Heart left ventricle (tissue), 16 donors: ENCODE measurements around the gene TCFL5. TPM values are rescaled to one million over a fixed set of nuclear protein-coding genes. Genes with fewer than 3 reads are reported as not detected.
A peak's percentile ranks its signal among the peaks of the same experiment; 100 is the strongest.

Source experiments
- ATAC-seq, 4 donors: fragments of 200-7000 bp; cut with Tn5 transposase; one replicate each; pipeline ENCODE4 v1.9.1; 2020 to 2022; ENCODE audit warnings: moderate library complexity in 4 of 4, mild to moderate bottlenecking in 3 of 4, moderate number of reproducible peaks in 1 of 4
- DNase-seq, 5 donors: peaks; one replicate each; pipeline ENCODE4 v3.0.0-alpha.2; 2020
- H3K27ac ChIP-seq, 12 donors: fragments of 200-600 bp; sonication (generic) in 4 of 12; one replicate each; pipeline versions ENCODE4 v1.5.0 to v1.8.0; 2016 to 2022; ENCODE audit warnings: mild to moderate bottlenecking in 2 of 12
- H3K27me3 ChIP-seq, 9 donors: fragments of 200-600 bp; sonication (generic) in 2 of 9; one replicate each; pipeline versions ENCODE4 v1.5.1 to v1.8.0; 2016 to 2022; ENCODE audit warnings: mild to moderate bottlenecking in 3 of 9
- H3K36me3 ChIP-seq, 9 donors: fragments of 200-600 bp; sonication (generic) in 2 of 9; one replicate each; pipeline versions ENCODE4 v1.5.0 to v1.8.0; 2018 to 2022; ENCODE audit warnings: mild to moderate bottlenecking in 2 of 9
- H3K4me1 ChIP-seq, 12 donors: fragments of 200-600 bp; sonication (generic) in 4 of 12; one replicate each; pipeline versions ENCODE4 v1.5.0 to v1.8.0; 2016 to 2022; ENCODE audit warnings: mild to moderate bottlenecking in 3 of 12
- H3K4me3 ChIP-seq, 12 donors: fragments of 200-600 bp; sonication (generic) in 4 of 12; one replicate each; pipeline versions ENCODE4 v1.5.0 to v1.8.0; 2017 to 2022; ENCODE audit warnings: mild to moderate bottlenecking in 9 of 12, moderate library complexity in 4 of 12
- H3K9me3 ChIP-seq, 12 donors: fragments of 200-600 bp; sonication (generic) in 4 of 12; one replicate each; pipeline versions ENCODE4 v1.5.0 to v1.8.0; 2016 to 2022; ENCODE audit warnings: mild to moderate bottlenecking in 1 of 12
- POLR2A ChIP-seq, 2 donors: fragments of 450-650 bp; IDR thresholded peaks; one replicate each; pipeline ENCODE4 v1.6.1; 2017; ENCODE audit warnings: antibody characterized with exemption in 2 of 2, mild to moderate bottlenecking in 2 of 2, moderate library complexity in 2 of 2
- WGBS, 4 donors: extraction: QIAGEN DNeasy Blood & Tissue Kit in 2 of 4; methylation state at CpG; one replicate each; pipeline versions ENCODE4 v1.1.5 to v1.1.7; 2013 to 2018; 5-methylcytosine and 5-hydroxymethylcytosine counted together
- intact Hi-C, 10 donors: fragments of 100-400 bp; cut with DNase I; formaldehyde crosslinking; loops; one replicate each; pipeline versions ENCODE4 v1.11.1 to v1.14.2; 2022
- polyA plus RNA-seq, 2 donors: library from polyadenylated mRNA; stranded (reverse); fragments of 200-250 nt; gene quantifications; one replicate each; pipeline ENCODE4 v1.2.3, GENCODE V29; 2013
- total RNA-seq, 9 donors: library from RNA; depleted of rRNA in 2 of 9; stranded (reverse); fragments of >200 nt in 2 of 9; fragmentation: NEBNext Ultra II Directional in 3 of 9; extraction: Animal tissue kit (Norgen Biotek cat#: 25700) in 3 of 9; gene quantifications; one replicate each; pipeline versions ENCODE4 v1.1.0 to v1.2.4, GENCODE V29; 2016 to 2023
- TF ChIP-seq, protein P1 (sequence below), 12 donors: fragments of 200-600 bp; sonication (generic) in 4 of 12; IDR thresholded peaks; one replicate each; pipeline versions ENCODE4 v1.5.0 to v1.8.0; 2018 to 2022; ENCODE audit warnings: antibody characterized with exemption in 12 of 12, mild to moderate bottlenecking in 5 of 12
- donor health status: ischemic (EF 13 %, LVEDD 7.1; RV severe dilation, severe dysfunction).
- donor health status: healthy with polysubstance abuse.
- donor health status: DM: no; HTN: yes; CAD: no.
- donor health status: DM: no; HTN: no; CAD: no.
- donor health status: ischemic (EF 25% LVEDD 6.9; RV normal size, moderate dysfunction).
- donor health status: ischemic (EF 25% LVEDD 5.7; RV mildly dilated, moderate dysfunction).
- donor health status: healthy.
- donor health status: DM: yes; HTN: yes; CAD: no.
- donor health status: ischemic (EF 35%, LVEDD 5.7; RV mildly dilated, moderate dysfunction).
- donor health status: nonischemic (EF 11% LVEDD 7.7; RV severe dilation, severe dysfunction).
- donor health status: DM: yes; HTN: yes; CAD: no.
- donor health status: PGD.
- donor health status: ischemic (EF 29% LVEDD 5.4; RV normal size, mild dysfunction).
- donor health status: nonischemic (EF 23%, LVEDD 6.1; RV moderate dilation, normal function).

TCFL5 gene
- total and polyA plus RNA-seq, 11 donors: 2.5 to 8.2 (median 5.9) TPM

DNA sequence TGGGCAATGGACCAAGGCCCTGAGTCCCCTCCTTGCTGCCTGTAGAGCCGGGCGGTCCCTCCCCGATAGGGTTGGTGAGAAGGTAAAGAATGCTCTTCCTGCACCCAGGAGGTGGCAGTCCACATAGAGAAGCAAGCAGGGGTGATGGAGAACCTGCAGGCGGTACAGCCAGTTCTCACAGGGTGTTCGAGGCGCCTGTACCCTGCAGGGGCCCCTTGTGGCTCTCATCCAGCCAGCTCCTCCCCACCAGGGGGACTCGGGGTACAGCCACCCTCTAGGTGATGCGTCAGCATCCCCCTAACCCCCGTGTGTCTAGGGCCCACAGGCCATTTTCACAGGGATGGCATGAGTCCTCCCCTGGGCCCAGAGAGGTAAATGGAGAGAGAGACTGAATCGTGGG is 49.9 kb downstream of the TCFL5 start:
- TF ChIP-seq POLR2A (IDR thresholded peaks at IDR 0.05): no peak
- TF ChIP-seq, protein P1, sequence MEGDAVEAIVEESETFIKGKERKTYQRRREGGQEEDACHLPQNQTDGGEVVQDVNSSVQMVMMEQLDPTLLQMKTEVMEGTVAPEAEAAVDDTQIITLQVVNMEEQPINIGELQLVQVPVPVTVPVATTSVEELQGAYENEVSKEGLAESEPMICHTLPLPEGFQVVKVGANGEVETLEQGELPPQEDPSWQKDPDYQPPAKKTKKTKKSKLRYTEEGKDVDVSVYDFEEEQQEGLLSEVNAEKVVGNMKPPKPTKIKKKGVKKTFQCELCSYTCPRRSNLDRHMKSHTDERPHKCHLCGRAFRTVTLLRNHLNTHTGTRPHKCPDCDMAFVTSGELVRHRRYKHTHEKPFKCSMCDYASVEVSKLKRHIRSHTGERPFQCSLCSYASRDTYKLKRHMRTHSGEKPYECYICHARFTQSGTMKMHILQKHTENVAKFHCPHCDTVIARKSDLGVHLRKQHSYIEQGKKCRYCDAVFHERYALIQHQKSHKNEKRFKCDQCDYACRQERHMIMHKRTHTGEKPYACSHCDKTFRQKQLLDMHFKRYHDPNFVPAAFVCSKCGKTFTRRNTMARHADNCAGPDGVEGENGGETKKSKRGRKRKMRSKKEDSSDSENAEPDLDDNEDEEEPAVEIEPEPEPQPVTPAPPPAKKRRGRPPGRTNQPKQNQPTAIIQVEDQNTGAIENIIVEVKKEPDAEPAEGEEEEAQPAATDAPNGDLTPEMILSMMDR (IDR thresholded peaks at IDR 0.05): no peak
- peaks cover 0 to 40% (median 28%) of the 10 kb centered on the region in 12 donors for H3K4me1 ChIP-seq
- peaks cover 0 to 25% (median 19%) of the 10 kb centered on the region in 9 donors for H3K27me3 ChIP-seq
- peaks cover 4 to 70% (median 58%) of the 10 kb centered on the region in 9 donors for H3K36me3 ChIP-seq
- no peaks in the 10 kb centered on the region for H3K9me3 ChIP-seq
- 87 to 92% (median 90%) methylated on average over 9 to 10 of the region's 10 CpGs for WGBS, 4 donors
- ATAC-seq (no peak), DNase-seq (no peak)
- H3K27ac ChIP-seq: no peak overlapping the region
- H3K4me3 ChIP-seq: no peak overlapping the region
- intact Hi-C loops: no loop called here

DNA sequence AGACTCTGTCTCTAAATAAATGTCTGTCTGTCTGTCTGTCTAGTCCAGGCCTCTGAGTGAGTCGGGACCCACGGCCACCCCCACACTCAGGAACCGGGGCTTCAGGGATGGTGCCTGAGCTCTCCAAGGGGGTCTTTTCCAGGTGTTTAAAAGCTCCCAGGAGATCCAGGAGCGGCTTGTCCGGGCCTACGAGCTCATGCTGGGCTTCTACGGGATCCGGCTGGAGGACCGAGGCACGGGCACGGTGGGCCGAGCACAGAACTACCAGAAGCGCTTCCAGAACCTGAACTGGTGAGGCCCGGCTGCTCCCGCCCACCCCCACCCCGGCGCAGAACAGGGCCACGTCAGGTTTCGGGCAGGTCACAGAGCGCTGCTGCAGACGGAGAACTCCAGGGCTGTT is 50.3 kb downstream of the TCFL5 start:
- Histone ChIP-seq H3K9me3 (no peaks in the 10 kb centered on the region), H3K36me3 (peaks cover 4 to 74% (median 58%) of the 10 kb centered on the region in 9 donors), H3K4me1 (peaks cover 0 to 40% (median 28%) of the 10 kb centered on the region in 12 donors), H3K4me3 (no peak overlapping the region), H3K27ac (no peak overlapping the region), H3K27me3 (peaks cover 0 to 21% (median 15%) of the 10 kb centered on the region in 9 donors)
- intact Hi-C loops: no loop called here
- DNase-seq: no peak
- TF ChIP-seq POLR2A (IDR thresholded peaks at IDR 0.05): no peak
- TF ChIP-seq, protein P1 (IDR thresholded peaks at IDR 0.05): no peak
- 87 to 95% (median 92%) methylated on average over 12 to 21 of the region's 21 CpGs for WGBS, 4 donors
- no peak for ATAC-seq

DNA sequence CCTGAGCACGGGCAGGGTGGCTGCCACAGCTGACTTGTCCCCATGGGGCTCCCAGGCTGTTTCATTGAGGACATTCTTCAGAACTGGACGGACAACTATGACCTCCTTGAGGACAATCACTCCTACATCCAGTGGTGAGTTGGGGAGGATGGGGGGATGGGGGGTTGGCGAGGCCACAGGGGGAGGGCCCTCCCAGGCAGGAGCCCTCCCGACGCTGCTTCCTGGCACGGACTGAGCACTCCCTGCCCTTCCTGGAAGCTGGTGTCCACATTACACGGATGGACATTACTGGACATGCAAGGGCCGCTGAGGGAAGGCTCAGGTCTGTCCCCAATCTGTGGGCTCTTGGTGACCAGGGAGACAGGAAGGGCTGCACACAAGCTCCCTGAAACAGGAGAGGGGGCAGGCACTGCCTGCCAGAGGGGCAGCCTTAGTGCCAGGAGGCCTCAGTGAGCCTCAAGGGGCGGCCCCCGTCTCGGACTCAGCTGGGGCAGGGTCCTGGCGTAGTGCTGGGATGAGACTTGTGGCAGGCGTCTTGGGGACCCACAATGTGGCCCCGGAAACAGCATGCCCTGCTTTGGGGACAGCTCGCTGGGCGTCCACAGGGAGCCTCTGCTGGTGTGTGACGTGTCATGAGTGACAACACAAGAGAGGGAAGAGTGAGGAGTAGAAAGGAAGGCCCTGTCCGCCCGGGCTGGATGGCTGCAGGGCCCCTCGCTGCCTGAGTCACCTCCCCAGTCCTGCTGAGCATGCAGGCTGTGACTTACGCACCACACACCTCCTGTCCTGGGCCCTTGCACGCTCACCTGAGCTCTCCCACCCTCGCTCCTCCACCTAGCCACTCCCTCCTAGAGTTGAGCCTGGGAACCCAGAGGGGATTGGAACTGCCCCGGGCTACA is 51.8 kb downstream of the TCFL5 start:
- WGBS, 4 donors: 91 to 97% (median 92%) methylated on average over 21 to 24 of the region's 24 CpGs
- Histone ChIP-seq H3K9me3 (no peaks in the 10 kb centered on the region), H3K4me3 (no peak overlapping the region), H3K27ac (no peak overlapping the region), H3K36me3 (peaks cover 4 to 75% (median 58%) of the 10 kb centered on the region in 9 donors), H3K4me1 (peaks cover 0 to 35% (median 26%) of the 10 kb centered on the region in 12 donors), H3K27me3 (peaks cover 0 to 5% (median under 1%) of the 10 kb centered on the region in 9 donors)
- no peak for ATAC-seq
- intact Hi-C loops: loop anchor here in 7 of 10 donors (2.0 to 10.0 kb wide), 7 partner anchors 132 to 505 kb away; partner anchors contain the start of gene ADRM1 (in 1 of the 7)
- no peak for DNase-seq
- no peak for TF ChIP-seq POLR2A (IDR thresholded peaks at IDR 0.05)
- TF ChIP-seq, protein P1 (IDR thresholded peaks at IDR 0.05): no peak

DNA sequence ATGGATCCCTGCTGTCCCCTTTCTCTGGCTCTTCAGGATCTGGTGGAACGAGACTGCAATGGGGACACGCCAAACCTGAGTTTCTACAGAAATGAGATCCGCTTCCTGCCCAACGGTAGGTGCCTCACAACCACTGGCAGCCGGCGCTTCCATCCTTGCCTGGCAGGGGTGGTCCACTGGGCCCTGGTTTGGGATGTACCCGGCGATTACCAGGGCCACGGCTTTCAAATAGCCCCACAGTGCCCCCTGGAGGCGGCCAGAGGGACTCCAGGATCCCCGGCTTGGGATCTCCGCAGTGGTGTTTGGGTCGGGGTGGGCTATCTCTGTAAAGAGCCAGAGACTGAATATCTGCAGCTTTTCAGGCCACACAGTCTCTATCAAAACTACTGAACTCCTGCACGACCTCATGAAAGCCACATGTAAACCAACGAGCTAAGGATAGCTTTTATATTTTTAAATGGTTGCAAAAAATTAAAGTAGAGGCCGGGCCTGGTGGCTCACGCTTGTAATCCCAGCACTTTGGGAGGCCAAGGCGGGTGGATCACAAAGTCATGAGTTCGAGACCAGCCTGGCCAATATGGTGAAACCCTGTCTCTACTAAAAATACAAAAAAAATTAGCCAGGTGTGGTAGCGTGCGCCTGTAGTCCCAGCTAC is 53.3 kb downstream of the TCFL5 start:
- peak; percentile 62 to 88 (median 67) for DNase-seq
- Histone ChIP-seq H3K27me3 (no peaks in the 10 kb centered on the region), H3K9me3 (no peaks in the 10 kb centered on the region), H3K27ac (no peak overlapping the region), H3K36me3 (peaks cover 4 to 68% (median 55%) of the 10 kb centered on the region in 9 donors), H3K4me3 (no peak overlapping the region), H3K4me1 (peaks cover 0 to 44% (median 33%) of the 10 kb centered on the region in 12 donors)
- 40 to 46% (median 45%) methylated on average over 21 of the region's 21 CpGs for WGBS, 4 donors
- TF ChIP-seq, protein P1 (IDR thresholded peaks at IDR 0.05): peak; percentile 91 to 96 (median 94)
- TF ChIP-seq POLR2A (IDR thresholded peaks at IDR 0.05): no peak
- peak; percentile 27 to 67 (median 46) for ATAC-seq
- intact Hi-C loops: loop anchor here in 8 of 10 donors (1.0 to 10.0 kb wide), 8 partner anchors 131 to 504 kb away; partner anchors contain the start of gene ADRM1 (in 1 of the 8)
